GM21390 (cell line): ENCODE results near the gene KCNH3.
"Not testable (repeated sequence)": the region's sequence is repeated elsewhere in the genome, so short reads cannot be mapped to it uniquely, and the experiment has no call there.

Source experiments
- ATAC-seq: cut with Tn5 transposase; IDR thresholded peaks from one replicate; pipeline ENCODE4 v1.9.1; 2021; ENCODE audit not compliant: unreplicated experiment

Gene KCNH3, protein sequence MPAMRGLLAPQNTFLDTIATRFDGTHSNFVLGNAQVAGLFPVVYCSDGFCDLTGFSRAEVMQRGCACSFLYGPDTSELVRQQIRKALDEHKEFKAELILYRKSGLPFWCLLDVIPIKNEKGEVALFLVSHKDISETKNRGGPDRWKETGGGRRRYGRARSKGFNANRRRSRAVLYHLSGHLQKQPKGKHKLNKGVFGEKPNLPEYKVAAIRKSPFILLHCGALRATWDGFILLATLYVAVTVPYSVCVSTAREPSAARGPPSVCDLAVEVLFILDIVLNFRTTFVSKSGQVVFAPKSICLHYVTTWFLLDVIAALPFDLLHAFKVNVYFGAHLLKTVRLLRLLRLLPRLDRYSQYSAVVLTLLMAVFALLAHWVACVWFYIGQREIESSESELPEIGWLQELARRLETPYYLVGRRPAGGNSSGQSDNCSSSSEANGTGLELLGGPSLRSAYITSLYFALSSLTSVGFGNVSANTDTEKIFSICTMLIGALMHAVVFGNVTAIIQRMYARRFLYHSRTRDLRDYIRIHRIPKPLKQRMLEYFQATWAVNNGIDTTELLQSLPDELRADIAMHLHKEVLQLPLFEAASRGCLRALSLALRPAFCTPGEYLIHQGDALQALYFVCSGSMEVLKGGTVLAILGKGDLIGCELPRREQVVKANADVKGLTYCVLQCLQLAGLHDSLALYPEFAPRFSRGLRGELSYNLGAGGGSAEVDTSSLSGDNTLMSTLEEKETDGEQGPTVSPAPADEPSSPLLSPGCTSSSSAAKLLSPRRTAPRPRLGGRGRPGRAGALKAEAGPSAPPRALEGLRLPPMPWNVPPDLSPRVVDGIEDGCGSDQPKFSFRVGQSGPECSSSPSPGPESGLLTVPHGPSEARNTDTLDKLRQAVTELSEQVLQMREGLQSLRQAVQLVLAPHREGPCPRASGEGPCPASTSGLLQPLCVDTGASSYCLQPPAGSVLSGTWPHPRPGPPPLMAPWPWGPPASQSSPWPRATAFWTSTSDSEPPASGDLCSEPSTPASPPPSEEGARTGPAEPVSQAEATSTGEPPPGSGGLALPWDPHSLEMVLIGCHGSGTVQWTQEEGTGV

DNA sequence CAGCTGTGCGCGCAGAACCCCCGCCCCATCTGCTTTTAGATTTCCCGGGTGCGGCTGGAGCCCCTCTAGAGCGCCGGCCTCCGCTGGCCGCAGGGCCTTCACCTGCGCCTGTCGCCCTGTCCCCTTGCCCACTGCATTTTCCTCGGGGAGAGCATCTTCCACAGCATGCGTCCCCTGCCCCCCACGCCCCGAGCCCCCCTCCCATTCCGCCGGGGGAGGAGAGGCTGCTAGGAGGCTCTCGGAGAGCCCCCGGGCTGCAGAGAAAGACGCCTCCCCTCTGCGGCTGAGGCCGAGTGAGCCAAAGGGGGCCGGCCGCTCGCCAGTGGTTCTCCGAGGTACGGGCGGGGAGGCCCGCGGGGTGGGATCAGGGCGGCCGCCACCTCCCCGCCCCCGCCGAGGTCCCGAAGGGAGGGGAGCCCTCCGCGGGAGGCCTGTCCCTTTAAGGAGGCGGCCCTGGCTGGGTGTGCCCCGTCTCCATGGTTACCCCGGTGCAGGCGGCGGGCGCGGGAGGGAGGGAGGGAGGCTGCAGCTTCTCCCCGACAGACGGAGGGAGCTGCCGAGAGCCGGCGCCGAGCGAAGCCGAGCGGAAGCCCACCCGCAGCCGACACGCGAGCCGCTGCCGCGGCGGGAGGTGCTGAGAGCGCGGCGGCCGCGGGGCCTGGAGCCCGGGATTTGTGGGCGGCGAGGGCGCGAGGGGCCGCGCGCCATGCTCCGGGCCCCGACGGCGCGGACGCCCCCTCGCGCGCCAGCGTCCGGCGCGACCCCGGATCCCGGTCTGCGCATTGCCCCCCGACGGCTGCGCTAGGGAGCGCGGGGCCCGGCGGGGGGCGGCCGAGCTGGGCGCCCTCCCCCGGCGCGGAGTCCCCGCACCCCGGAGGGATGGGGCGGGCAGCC is at the start of gene KCNH3:
Gene KCNH3, plus strand, starts transcription at position 521 of the 894 bp plus-strand sequence. CDS start 387 bp downstream, outside the sequence.
- ATAC-seq: peak; percentile 62

DNA sequence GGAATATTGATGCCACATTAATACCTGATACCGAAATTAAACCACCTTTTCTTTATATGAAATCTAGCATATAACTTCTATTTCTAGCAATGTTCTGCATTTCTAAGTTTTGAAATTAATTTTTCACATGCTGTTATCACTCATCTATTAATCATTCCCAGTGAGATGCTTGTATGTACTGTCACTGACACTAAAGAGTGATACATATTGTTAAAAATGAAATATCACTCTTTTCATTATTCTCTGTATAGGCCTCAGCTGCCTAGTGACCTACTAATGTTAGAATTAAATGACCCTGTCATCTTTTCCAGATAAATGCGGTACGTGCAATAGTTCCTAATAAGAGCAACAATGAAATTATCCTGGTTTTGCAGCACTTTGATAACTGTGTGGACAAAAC is 49.7 kb upstream of the KCNH3 start:
- no peak for ATAC-seq

DNA sequence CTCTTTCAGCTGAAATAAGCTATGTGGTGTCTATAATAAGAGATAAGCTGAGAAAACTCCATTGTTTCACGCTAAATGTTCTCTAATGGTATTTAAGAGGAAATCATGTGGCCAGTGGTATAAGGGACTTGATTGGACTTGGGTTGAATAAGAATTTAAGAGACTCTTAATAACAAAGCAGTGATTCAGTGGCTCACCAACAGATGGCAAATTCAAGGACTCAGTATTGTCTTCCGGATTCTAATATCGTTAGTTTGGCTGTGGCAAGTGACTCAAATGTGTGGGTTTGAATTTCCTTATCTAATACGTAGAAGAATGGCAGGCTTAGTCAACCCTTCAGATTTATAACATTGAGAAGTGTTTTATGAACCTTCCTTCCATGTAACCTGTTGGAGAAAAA is 49.1 kb upstream of the KCNH3 start:
- ATAC-seq: no peak

DNA sequence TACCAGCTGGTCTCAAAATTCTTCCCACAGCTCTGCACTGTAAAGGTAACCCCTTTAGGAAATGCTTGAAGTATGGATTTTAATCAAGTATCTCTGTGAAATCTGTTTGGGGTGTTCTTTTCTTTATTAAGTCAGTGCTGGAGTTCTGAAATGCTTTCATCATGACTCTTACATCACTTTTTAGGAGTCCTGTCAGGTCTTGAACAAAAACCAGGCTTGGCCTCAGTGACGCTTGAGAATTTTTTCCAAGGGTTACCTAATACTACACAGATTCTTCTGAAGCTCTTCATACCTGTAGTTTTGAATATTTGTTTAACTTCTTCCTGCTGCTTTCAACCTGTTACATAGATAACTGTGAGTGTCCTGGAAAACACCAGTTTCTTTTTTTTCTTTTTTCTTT is 47.0 kb upstream of the KCNH3 start:
- ATAC-seq: no peak

DNA sequence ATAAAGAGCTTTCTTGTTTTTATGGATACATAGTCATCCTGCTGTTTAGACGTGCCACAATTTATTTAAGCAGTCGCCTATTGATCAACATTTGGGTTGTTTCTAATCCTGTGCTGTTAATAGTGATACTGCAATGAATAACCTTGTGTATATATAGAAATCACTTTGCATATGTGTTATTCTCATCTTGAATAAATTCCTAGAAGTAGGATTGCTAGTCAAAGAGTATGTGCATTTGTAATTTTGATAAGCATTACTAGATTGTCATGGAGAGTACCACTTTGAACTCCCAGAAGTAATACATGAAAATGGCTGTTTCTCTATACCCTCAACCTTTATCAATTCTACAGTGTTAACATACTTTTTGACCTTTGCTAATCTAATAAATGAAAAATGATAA is 44.9 kb upstream of the KCNH3 start:
- ATAC-seq: no peak

DNA sequence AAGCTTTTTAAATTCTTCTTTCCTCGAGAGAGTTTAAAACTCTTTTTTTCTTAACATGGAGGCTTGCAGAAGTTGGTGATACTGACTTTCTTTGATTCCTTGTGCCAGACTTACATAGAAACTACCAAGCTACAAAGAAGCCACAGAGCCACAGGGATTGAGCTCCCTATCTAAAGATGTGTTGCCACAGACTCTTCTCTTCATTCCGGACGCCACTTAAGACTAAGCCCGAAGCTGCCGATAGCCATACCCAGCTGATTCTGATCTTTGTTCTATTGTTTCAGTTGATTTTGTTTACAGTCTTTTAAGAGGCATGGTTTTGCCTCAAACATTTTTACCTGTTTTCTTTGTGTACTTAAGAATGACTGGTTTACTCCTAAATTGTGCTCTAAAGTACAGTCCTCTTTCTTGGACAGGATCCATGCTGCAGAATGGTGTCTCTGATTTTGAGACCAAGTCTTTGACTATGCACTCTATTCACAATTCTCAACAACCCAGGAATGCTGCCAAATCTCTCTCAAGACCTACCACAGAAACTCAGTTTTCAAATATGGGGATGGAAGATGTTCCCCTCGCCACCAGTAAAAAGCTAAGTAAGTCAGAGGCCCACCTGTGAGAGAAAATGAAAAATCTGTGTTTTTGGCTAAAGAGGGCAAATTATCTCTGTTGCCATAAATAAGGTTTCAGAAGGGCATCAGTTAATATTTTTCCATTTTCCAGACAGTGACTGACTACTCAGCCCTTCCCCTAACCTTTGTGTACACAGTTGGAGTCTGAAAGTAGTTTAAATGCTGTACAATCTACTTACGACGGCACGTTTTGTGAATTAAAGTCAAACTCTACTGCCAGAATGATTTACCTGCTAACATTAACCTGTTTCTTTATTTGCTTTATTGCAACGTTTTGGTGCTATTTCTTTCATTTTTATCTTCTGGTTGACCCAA is 42.1 kb upstream of the KCNH3 start:
- ATAC-seq: no peak

DNA sequence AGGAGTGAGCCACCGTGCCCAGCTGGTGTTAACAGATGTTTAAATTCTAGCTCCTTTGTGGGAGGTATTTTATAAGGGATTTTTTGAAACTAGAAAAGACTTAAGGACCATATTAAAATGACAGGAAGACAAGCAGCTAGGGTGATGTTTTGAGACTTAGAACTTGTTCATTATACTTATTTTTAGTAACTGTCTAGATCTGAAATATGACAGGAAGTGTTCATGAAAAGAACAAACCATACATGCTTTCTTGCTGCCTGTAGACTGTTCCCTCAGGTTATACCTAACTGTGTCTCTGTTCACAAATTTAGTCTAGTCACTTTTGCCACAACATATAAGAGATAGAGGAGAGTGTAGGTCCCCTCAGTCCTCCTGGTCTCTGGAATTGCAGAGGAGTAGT is 36.9 kb upstream of the KCNH3 start:
- ATAC-seq: no peak

DNA sequence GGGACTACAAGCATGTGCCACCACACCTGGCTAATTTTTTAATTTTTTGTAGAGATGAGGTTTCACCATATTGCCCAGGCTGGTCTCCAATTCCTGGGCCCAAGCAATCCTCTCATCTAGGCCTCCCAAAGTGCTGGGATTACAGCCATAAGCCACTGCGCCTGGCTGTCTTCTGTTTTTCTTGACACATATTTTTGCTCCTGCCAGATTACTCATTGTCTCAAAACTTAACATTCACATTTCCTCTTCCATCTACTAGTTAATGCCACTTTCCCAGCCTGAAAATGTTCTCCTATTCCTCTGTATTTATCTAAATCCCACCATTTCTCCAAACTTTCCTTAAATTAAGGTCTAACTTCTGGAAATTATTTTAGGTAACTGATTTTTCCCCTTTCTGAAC is 36.2 kb upstream of the KCNH3 start:
- ATAC-seq: no peak

DNA sequence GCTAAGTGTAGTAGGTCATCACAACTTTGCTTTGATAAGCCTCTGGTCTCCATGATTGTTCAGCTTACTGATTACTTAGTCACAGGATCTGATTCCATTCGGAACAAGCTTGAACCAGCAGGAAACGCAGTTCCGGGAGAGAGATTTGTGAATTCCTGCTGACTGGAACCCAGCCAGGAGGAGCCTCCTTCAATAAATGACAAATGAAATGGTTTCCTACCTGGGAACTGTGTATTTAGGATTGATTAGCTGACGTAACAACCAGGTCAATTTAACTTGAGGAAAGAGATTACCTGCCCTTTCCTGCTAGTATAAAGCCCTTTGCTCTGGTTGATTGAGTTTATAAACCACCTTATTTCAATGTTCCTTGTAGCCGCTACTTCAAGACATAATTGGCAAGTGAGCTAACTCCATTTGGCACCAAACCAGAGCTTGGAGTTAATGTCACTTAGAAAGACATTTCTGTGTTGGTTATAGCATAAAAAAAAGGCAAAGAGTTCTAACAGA is 35.1 kb upstream of the KCNH3 start:
- no peak for ATAC-seq

DNA sequence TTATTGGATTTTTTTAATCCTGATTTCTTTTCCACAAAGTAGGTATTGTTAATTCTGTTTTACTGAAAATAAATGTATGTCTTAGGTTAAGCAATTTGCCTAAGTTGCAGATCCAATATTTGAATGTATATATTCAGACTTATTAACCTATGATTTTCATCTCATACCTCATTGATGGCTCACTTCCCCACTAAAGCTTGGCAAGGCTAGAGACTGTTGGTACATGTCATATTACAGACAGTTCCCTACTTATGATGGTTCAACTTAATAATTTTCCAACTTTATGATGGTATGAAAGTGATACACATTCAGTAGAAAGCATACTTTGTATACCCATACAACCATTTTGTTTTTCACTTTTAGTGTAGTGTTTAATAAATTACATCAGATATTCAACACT is 33.2 kb upstream of the KCNH3 start:
- no peak for ATAC-seq

DNA sequence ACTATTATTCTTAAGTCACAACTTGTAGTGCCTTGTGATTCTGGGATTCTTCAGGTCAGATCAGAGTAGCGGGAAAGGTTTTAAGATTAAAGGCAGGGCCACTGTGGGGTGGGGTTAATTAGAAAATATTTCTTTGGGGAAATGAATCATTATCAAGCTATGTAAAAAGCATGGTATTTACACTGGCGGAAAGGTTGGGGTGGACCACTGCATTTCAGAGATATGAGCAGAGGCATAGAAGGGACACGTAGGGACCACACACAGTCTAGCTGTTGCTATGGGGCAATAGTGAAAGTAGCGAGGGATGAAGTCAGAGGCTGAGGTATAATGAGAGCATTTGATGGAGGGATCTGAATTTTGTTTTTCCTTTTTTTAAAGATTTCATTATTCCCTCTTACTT is 31.7 kb upstream of the KCNH3 start:
- ATAC-seq: no peak

DNA sequence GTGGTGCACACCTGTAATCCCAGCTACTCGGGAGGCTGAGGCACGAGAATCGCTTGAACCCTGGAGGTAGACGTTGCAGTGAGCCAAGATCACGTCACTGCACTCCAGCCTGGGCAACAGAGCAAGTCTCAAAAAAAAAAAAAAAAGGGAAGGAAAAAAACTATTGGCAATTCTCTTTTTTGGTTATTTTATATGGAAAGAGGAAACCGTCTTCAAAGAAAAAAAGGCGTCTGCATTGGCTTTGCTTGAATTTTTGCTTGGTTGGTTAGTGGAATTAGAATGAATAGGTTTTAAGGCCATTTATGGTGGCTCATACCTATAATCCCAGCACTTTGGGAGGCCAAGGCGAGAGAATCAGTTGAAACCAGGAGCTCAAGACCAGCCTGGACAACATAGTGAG is 29.1 kb upstream of the KCNH3 start:
- ATAC-seq: not testable (repeated sequence)

DNA sequence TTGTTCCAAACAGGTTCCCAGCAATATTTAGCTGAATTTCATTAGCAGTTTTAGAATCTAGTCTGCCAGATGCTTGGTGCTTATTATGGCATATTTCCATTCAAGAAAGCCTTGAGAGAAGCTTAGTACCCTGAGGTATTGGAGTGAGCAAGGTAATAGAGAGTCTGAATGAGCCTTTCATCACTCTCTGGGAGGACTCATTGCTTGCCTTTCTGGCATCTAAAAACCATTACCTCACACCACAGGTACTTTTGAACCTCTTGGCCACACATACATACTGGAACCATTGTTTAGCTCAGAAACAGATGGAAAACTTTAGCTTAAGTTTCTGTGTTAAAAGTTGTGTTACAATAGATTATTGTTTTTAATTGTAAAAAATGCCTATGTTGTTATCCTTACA is 27.4 kb upstream of the KCNH3 start:
- no peak for ATAC-seq

DNA sequence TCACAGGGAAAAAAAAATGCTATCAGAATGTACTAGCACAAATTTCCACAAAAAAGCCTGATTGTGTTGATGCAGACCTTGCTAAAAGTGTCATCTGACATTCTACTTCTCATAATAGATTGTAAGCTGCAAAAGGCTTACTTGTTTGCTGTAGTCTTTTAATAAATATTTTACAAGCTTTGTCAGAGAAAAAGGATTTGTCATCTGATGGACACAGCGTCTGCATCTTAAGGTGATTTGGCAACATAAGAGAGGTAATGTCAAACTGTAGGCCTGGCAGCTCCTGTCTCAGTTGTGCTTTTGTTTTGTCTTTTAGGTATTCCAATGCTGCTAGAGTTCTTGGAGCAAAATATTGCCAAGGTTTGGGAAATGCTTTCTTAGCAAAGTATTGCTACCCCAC is 26.3 kb upstream of the KCNH3 start:
- no peak for ATAC-seq

DNA sequence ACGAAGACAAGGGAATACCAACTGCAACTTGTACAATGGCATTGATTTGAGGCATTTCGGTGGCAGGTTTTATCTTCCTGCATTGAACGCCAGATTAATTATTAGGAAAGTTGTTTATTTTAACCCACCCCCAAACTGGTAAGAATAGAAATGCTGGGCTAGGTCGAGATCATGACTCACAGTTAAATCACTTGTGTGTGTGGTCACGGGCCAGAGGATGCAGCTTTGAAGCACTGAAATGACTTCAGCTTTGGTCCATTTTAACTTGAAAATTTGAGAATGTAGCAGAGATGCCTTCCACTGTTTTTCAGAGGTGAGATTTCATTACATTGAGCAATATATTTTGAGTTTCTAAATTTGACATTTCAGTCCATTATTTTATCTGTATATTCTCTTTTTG is 23.6 kb upstream of the KCNH3 start:
- ATAC-seq: no peak

DNA sequence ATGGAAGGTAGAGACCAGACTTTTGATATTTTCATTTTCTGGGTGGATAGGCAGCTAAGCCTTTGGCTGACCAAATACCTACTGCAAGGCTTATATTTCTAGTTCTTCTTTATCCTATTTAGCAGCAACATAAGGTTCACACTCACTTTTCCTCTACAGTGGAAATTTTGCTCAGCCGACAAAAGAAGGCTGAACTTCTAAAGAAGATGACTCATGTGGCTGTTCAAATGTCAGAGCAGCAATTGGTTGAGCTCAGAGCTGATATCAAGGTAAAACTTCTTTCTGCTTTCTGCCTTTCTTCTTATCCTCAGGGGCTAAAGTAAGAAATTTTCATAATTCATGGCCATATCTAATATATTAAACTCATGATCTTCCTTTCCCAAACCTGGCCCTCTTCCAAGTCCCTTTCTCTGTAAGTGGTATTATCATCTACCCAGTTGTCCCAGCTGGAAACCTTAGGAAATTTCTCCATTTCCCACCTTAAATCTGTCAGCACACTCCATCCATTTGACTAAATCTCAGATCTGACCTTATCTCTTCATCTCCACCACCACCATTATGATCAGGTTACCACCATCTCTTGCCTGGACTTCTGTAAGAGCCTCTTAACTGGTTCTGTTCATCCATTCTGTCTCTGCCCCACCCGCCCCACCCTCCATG is 19.8 kb upstream of the KCNH3 start:
- ATAC-seq: no peak

DNA sequence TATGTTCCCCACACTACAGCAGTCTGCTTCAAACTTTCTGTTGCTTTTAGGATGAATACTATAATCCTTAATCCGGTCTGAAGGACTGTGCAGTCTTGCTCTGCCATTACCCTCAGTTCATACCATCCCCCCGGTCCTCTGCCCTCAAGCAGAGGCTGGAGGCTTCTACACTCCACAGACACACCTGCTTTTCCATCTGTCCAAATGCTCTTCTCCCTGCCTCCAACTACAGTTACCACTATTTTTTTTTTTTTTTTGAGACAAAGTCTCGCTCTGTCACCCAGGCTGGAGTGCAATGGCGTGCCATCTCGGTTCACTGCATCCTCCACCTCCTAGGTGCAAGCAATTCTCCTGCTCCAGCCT is 19.3 kb upstream of the KCNH3 start:
- ATAC-seq: no peak

DNA sequence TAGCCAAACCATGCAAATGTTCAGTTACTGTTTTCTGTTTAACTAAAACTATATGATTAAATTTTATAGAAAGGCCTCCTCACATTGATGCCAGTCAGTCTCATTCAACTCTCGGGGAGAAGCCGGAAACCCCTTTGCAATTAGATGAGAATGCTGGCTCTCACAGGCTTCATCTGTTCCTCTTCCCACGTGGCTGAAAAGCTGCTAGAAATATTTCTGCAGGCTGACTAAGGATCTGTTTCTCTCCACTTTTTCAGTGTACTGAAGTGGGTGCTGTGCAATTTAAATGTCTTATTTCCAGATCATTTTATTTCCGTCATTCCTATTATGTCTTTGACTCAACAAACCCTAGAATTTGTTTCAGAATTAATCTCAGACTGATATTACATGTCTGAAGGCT is 17.4 kb upstream of the KCNH3 start:
- ATAC-seq: no peak
